HG03025 (cell line): ENCODE data around the gene PPT2.
"Not testable (repeated sequence)": the region's sequence is repeated elsewhere in the genome, so short reads cannot be mapped to it uniquely, and the experiment has no call there.

Experiments used
- ATAC-seq: cut with Tn5 transposase; IDR thresholded peaks from one replicate; pipeline ENCODE4 v1.9.1; 2021; ENCODE audit warnings: mild to moderate bottlenecking, moderate library complexity; ENCODE audit not compliant: unreplicated experiment, low FRiP score

The PPT2 gene

DNA sequence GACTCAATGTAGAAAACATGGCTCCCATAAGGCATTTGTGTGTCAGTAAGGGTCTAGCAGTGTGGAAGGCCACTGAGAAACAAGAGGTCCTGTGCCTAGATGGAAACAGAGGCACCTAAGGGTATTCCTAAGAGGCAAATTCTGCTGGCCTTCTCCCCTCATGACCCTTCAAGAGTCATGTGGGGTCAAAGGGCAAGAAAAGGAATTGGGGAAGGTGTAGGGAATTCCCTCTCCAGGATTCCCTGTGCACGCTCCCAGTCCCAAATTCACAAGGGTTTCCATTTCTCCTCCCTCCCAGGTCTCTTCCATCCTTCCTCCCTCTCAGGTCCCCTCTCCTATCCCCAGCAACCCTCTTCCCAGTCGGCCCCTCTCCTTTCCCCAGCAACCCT lies 21.4 kb downstream of the PPT2 start:
- no peak for ATAC-seq

DNA sequence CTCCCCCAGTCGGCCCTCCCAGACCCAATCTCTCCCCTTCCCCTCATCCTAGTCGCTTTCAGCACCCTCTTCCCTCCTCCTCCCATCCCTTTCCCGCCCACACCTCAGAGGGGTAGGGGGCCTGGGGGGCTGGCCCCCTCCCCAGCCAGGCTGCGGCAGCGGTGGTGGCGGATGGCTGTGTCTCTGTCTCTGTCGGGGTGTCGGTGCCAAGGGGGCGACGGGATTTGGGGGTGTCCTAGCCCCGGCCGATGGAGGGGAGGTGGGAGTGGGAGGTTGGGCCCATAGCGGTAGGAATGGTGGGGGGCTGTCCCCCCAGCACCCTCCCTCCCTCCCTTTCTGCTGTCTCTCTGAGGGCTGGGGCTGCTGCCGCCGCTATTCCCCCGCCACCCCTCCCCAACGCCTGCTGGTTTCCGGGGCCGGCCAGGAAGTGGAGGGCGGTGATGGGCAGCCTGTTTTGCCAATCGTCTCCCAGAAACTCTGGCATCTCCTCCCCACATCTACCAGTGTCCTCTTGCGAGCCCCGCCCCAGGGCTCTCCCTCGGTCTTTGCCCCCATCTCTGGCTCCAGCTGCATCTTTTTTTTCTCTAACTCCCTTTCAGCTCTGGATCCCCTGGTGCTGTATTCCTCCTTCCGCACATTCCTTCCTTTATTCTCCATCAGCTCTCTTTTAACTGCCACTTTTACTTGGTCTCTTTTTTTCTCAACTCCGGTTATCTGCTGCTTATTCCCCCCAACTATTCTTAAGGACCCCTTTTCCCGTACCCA lies 22.0 kb downstream of the PPT2 start, which contains the start of gene AGPAT1:
AGPAT1 (minus strand) TSS at position 374 of the 765 bp plus-strand sequence. CDS start 4,588 bp downstream, outside the sequence.
- ATAC-seq = peak; percentile 33

DNA sequence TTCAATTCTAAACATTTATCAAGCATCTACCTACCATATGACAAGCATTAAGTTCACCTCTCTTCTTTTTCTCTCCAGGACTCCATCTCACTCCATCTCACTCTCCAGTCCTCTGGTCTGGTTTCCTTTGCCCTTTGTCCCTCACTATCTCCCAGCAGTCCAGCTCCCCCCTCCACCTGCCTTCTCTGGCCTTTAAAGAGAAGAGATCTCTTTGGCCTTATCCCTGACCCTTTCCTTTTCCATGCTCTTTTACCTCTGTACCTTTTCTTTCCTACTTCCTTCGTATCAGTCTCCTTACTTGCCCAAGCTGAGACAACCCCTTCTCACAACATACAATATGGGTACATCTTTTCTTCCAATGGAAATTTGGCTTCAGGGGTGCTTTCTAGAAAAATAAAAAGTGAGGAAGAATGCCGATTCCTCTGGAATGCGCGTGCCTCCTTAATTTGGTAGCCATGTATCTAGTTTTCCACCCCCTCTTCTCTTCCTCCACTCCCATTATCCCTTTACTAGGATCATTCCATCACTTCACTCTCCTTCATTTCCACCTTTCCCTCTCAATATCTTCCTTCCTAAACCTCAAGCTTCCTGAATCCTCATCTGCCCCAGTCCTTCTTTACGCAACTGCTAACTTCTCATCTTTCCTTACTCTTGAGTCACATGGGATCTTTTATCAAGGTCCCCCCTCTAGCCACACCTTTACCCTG lies 22.7 kb downstream of the PPT2 start:
- ATAC-seq = no peak

DNA sequence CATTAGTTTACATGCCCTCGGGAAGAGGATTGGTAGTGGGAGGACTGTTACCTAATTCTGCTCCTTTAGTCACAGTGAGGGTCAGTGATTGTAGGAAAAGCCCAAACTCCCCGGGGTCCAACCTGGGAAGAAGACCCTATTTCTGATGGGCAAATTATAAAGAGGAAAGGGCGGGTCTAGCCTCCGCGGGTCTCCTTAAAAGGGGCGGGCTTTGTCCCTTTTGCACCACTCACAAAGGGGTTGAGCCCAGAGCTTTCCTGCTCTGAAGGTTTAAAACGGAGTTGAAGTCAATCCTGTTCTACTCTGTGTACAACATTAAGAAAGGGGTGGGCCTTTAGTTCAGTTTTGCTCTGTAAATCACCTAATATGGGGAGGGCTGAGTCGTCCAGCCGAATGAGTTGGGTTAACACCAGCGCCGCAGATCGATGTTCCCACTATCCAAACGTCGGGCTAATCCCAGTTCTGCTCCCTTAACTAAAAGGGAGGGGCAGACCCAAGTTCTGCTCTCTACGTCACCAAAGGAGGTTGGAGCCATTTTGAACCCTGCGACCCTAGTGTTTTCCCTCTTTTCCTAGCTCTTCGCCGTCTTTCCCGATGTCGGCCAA lies 23.3 kb downstream of the PPT2 start:
- ATAC-seq = peak; percentile 0

DNA sequence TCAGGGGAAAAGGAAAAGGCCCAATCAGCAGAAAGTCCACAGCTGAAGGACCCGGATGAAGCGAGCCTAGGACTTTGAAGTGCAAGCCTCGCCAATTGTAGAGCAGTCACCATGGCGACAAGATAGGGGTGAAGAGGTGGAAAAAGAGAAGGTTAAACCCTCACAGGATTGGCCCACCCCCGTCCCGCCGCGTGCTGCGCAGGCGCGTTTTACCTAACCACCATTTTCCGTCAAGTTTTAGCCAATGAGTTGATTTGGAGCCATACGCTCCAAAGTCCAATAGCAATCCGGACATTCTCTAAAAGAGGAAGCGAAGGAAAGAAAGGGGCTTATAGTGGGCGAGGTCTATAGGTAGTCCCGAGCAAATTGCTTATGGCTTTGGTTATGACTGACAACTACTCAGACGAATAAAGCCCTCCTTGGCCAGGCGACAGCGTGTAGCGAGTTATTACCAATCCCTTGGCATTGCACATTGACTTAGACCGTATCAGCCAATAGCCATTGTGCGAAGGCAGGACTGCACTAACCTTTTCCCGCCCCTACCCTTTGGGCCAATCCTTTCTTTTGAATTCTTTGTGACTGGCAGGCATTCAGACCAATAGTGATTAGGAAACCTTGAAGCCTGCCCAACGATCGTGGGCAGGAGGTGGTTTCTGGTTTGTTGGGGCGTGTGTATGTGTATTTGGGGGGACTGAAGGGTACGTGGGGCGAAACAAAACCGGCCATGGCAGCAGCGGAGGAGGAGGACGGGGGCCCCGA lies 24.0 kb downstream of the PPT2 start, which contains the start of gene RNF5:
RNF5 (plus strand) TSS at position 618 of the 759 bp plus-strand sequence; CDS start at position 725, 107 bp downstream.
- peak; percentile 73 for ATAC-seq

DNA sequence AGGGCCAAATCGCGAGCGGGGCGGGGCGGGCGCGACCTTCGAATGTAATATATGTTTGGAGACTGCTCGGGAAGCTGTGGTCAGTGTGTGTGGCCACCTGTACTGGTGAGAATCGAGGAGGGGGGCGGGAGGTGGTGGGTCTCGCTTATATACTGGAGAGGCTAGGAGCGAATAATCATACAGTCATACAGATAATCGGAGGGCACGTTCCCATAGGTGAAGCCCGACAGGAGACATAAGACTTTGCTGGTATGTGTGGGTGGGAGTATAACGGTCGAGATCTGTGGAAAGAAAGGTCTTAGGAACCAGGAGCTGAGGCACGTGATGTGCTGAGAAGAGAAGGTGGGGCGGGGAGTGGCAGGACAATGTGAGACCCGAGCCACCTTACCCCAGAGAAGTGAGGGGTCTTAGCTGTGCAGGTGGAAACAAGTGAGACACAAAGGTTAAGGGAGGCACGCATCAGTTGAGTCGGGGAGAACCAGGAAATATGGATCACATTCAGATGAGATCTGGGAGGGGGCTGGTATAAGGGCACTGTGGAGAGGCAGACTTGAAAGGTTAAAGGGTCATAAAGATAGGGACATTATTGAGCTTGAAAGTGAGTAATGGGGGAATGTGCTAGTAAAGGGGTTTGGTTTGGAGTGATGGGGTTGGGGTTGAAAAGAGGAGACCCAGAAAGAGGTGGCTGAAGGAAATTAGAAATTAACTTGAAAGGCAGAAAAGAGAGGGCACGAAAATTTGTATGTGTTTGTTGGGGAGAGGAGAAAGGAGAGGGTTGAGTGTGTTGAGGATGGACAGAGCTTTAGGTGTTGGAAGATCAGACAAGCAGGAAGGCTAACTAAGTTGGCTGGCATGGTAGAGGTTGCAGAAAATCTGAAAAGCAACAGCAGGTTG lies 24.9 kb downstream of the PPT2 start:
- no peak for ATAC-seq

DNA sequence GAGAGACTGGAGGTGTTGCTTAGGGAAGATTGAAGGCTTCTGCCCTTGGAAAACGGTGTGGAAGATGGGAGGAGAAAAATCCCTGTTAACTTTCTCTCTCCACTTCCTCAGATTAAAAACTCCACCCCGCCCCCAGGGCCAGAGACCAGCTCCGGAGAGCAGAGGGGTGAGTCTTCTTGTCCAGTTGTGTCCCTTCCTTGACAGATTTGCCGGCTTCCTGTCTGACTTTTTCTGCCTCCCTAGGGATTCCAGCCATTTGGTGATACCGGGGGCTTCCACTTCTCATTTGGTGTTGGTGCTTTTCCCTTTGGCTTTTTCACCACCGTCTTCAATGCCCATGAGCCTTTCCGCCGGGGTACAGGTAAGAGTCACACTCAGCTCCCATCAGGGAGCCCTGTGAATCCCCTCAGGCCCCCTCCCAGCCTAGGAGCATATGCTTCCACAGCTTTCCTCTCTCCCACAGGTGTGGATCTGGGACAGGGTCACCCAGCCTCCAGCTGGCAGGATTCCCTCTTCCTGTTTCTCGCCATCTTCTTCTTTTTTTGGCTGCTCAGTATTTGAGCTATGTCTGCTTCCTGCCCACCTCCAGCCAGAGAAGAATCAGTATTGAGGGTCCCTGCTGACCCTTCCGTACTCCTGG lies 25.9 kb downstream of the PPT2 start:
- ATAC-seq = no peak

DNA sequence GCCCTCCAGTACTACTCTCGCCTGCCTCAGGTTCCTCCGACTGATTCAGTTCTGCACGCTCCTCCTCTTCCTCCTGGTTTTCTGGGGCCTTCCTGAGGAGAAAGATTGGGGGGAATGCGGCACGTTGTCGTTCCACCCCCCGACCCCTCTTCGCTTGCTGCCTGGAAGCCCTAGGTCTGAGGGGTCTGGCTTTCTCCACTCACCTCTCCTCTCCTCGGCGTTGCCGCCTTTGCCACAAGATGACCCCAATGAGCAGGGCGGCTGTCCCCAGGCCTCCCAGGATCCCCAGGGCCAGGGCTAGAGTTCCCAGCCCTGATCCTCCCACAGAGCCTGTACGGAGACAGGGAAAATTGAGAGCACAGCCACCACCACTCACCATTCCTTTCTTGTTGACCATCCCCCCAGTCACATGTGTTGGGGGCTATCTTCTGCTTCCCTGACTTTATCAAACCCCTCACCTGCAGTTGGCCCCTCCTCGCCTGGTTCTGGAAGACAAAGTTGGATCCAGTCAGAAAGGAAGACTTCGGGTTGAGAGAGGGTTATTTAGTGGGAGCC lies 27.3 kb downstream of the PPT2 start:
- no peak for ATAC-seq

DNA sequence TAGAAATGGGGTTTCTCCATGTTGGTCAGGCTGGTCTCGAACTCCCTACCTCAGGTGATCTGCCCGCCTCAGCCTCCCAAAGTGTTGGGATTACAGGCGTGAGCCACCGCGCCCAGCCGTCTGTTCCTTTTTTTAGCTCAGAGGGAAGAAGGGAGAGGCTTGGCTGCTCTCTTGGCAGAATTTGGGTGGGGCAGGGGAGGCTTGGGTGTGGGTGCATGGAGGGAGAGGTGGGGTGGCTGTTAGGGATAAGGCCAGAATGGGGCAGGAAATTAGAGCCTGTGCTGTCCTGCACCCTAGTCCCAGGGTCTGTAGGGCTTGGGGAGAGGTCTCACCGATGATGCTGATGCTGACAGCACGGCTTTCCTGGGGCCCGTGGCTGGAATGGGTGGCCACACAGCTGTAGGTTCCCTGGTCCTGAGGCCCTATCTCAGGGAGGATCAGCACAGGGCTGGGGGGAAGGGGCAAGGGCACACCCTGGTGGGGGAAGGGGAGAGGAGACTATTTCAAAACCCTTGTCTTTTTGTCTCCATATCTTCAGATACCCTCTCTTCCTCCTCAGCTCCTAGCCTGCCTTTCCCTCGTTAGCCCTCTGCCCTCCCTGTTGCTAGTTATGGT lies 28.1 kb downstream of the PPT2 start:
- ATAC-seq = no peak

DNA sequence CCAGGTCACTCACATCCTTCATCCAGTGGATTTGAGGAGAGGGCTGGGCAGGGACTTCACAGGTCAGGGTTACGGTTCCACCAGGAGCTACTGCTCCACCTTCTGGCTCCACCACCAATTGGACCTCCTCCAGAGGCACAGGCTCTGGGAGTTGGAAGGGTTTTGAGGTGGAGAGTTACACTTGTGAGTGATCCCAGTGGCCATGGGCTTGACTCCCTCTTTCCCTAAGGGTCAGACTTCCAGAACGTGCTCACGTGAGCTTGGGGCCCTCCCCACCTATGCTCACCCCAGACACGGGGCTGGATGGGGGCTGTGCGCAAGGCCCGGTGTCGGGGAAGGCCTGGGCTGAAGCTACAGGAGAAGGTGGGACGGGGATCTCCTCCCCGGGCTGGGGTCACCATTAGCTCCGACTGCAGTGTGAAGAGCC lies 28.6 kb downstream of the PPT2 start:
- ATAC-seq = no peak

DNA sequence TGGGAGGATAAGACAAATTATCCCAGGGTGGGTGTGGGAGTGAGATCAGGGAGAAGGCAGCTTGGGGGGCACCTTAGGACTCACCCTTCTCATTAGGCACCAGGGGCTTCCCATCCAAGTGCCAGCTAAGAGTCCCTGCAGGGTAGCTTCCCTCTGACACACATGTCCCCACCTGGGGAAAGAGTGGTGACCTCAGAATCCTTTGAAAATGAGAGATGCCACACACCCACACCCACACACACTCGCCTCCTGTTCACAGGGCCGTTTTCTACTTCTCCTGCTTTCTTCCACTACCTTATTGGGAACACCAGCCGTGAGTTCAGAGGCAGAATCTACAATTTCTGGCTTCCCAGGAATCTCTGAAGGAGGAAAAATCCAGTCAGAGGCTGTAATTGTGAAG lies 29.1 kb downstream of the PPT2 start:
- no peak for ATAC-seq

DNA sequence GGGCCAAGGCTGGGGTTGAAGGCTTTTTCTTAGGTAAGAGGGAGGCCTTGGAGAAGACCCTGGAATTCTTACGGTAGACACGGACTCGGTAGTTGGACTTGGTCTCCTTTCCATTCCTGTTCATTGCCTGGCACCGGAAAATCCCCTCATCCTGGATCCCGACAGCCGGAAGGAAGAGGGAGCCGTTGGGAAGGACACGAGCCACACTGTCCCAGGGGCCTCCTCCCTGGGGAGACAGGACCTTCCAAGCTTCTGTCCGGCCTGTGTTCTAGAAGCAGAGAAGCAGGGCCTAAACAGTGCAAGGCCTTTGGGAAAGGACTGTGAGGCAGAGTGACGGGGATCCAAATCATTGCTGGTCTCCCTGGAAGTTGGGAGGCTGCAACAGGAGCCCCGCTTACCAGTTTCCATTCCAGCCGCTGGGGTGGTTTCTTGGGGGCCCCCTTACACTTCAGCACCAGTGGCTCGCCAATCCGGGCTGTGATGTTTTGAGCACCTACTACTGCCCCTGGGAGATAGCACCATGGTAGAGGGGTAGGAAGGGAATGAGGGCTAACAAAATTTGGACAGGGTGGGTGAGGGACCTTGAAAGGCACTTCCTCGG lies 29.6 kb downstream of the PPT2 start:
- ATAC-seq = no peak

DNA sequence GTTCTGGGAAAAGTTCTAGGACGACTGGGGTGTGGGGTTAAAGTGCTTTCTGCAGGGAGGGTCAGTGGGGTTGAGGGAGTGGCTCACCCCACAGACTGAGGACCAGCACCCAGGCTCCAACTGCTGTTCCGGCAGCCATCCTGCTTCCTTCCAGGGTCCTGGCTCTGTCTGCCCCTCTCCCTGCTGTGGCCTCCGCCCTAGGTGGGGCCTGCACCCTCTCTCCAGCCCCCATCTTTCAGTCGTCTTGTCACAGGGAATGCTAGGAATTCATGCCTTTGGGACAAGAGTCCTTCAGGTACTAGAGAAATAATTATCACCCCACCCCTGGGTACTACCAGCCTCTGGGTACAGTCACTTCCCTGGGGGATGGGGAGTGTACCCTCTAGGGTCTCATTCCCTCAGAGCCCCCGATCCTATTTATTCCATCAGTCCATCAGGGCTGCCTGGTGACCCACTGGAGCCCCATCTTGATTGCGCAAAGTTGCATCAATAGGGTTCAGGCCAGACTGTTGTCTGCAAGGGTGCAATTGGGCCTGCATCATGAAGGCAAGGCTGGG lies 30.2 kb downstream of the PPT2 start, which contains the start of gene AGER:
AGER (minus strand) TSS at position 170 of the 557 bp plus-strand sequence; CDS start at position 139, 31 bp downstream.
- no peak for ATAC-seq

DNA sequence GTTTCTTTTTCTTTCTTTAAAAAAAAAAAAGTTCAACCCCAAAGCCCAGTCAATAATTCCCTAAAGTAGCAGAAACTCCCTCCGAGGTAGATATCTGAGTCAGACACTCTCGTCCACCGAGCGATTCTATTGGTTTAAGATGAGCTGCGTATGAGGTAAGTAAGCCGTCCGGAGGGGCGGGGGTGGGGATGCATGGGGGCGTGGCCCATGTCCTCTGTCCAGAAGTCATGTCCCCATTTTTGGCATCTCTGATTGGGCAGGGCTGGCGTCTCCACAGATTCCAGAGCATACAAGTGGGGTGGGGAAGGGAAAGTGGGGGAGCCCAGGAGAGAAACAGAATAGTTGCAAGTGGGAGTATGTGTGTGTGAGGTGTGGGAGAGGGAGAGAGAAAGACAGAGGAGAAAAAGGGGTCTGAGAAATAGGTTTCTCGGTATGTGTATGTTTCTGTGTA lies 31.8 kb downstream of the PPT2 start:
- not testable (repeated sequence) for ATAC-seq

DNA sequence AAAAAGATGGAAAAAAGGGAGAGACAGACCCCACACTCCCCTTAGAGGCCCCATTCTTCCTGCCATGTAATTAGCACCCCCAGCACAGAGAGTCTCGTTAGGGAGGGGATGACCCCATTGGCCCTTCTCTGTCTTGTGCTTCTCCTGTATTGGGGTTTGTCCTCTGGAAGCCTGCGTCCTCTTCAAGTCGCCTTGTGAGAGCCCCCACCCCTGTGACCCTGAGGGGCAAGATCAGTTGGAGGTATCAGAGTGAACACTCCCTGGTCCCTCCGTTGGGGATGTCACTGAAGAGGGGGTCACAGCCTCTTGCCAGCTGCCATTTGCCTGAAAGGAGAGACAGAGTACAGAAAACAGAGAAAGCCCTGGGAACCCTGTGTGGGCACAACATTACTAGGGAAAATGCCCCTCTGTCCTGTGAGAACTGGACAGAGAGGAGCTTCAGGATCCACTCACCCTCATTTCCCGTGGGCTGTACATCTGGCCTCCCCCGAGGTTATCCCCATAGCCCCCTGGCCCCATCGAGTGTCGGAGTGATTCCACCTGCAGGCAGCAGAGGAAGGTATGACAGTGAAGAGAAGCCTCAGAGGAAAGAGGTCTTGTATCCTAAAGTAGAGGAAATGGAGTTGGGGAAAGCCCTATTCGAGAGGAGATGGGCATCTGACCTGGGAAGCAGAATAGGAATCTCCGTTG lies 32.4 kb downstream of the PPT2 start:
- ATAC-seq = not testable (repeated sequence)

DNA sequence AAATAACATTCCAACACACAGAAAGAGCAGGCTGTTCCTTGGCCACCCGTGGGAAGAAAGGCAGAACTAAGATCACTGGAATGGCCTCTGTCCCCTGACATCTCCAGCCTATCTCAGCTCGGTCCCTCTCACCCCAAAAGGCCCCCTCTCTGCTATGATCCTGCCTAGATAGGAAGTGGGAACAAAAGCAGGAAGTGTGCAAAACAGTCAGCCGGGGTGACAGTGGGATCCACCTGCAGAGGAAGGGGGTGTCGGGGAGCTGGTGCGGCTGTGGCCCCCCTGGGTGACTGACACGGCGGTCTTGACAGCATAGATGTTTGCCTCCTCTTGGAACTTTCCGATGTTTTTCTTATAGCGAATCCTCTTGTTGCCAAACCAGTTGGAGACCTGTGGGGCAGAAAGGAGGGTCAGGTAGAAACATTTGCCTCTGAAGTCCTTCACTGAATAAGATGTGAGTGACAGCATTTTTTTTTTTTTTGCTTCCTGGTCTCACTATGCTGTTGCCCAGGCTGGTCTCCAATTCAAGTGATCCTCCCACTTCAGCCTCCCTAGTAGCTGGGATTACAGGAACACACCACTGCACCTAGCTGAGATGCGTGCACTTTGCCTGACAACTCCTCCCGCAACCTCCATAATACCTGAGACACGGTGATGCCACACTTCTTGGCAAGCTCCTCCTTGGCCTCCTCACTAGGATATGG lies 33.2 kb downstream of the PPT2 start:
- ATAC-seq = no peak
